WTC11 (cell line): Measurements from ENCODE around the gene KCNB1. TPM values are rescaled to one million over a fixed set of nuclear protein-coding genes. Genes with fewer than 3 reads are reported as not detected.

ENCODE experiments used
- ATAC-seq: fragments of 200-7000 bp; cut with Tn5 transposase; 2 replicates; pipeline ENCODE4 v1.10.0; 2021; ENCODE audit warnings: mild to moderate bottlenecking, moderate library complexity
- CTCF ChIA-PET: fragments of 300-600 bp; sonication (Branson Sonifier 250); formaldehyde crosslinking; loops from one replicate; lab custom pipeline; 2021; ENCODE audit warnings: antibody characterized with exemption; lab: Charles Lee
- POLR2A ChIA-PET: fragments of 350-600 bp; sonication (Branson Sonifier 250); formaldehyde crosslinking; loops from one replicate; lab custom pipeline; 2021; ENCODE audit warnings: antibody characterized with exemption; lab: Charles Lee
- DNase-seq: peaks from one replicate; pipeline ENCODE4 v3.0.0; 2021; ENCODE audit warnings: low spot score
- H3K27ac Mint-ChIP-seq: 2 replicates; pipeline ENCODE4 v1.8.0; 2021; ENCODE audit warnings: mixed read lengths
- H3K27me3 Mint-ChIP-seq: 2 replicates; pipeline ENCODE4 v1.8.0; 2021; ENCODE audit warnings: low read depth, mild to moderate bottlenecking, moderate library complexity, mixed read lengths
- H3K36me3 Mint-ChIP-seq: 2 replicates; pipeline ENCODE4 v1.8.0; 2021; ENCODE audit warnings: mixed read lengths
- H3K4me1 Mint-ChIP-seq: 2 replicates; pipeline ENCODE4 v1.8.0; 2022; ENCODE audit warnings: mixed read lengths
- H3K4me3 Mint-ChIP-seq: 2 replicates; pipeline ENCODE4 v1.8.0; 2021; ENCODE audit warnings: mild to moderate bottlenecking, moderate library complexity, mixed read lengths
- H3K9me3 Mint-ChIP-seq: 2 replicates; pipeline ENCODE4 v1.8.0; 2021; ENCODE audit warnings: mixed read lengths
- FOXJ3 ChIP-seq: sonication (generic); formaldehyde crosslinking; IDR thresholded peaks from 2 replicates; pipeline ENCODE4 v1.9.0; 2021; ENCODE audit warnings: missing genetic modification reagents, mild to moderate bottlenecking, borderline replicate concordance
- GRHL2 ChIP-seq: fragments of 250-450 bp; sonication (Bioruptor Pico); IDR thresholded peaks from 2 replicates; pipeline ENCODE4 v1.8.0; 2022; ENCODE audit warnings: mild to moderate bottlenecking, moderate library complexity; ENCODE audit not compliant: insufficient replicate concordance, severe bottlenecking
- GTF2I ChIP-seq: fragments of 250-450 bp; sonication (Bioruptor Pico); conservative IDR thresholded peaks from 2 replicates; pipeline ENCODE4 v1.4.0; 2021; ENCODE audit warnings: mild to moderate bottlenecking
- JUN ChIP-seq: sonication (generic); formaldehyde crosslinking; IDR thresholded peaks from 2 replicates; pipeline ENCODE4 v1.8.0; 2023; ENCODE audit warnings: mild to moderate bottlenecking, missing genetic modification reagents
- MYBL2 ChIP-seq: sonication (generic); formaldehyde crosslinking; IDR thresholded peaks from 2 replicates; pipeline ENCODE4 v1.8.1; 2023; ENCODE audit warnings: mild to moderate bottlenecking, moderate library complexity, missing genetic modification reagents
- PRRX2 ChIP-seq: fragments of 250-450 bp; sonication (Bioruptor Pico); IDR thresholded peaks from 2 replicates; pipeline ENCODE4 v1.8.0; 2021; ENCODE audit warnings: mild to moderate bottlenecking
- TEAD1 ChIP-seq: sonication (generic); formaldehyde crosslinking; IDR thresholded peaks from 2 replicates; pipeline ENCODE4 v1.8.0; 2022; ENCODE audit warnings: mild to moderate bottlenecking, missing genetic modification reagents
- TEAD4 ChIP-seq: sonication (generic); formaldehyde crosslinking; IDR thresholded peaks from 2 replicates; pipeline ENCODE4 v1.8.0; 2022; ENCODE audit warnings: mild to moderate bottlenecking, missing genetic modification reagents
- ZNF263 ChIP-seq: sonication (generic); formaldehyde crosslinking; IDR thresholded peaks from 2 replicates; pipeline ENCODE4 v1.8.1; 2022; ENCODE audit warnings: low read depth, mild to moderate bottlenecking, moderate library complexity, missing genetic modification reagents
- ZNF671 ChIP-seq: fragments of 250-450 bp; sonication (Bioruptor Pico); IDR thresholded peaks from 2 replicates; pipeline ENCODE4 v1.8.0; 2021; ENCODE audit warnings: mild to moderate bottlenecking
- total RNA-seq: library from RNA; stranded (reverse); gene quantifications from 3 replicates; pipeline ENCODE4 v1.2.3, GENCODE V29; 2021
- TF ChIP-seq, protein P1 (sequence below): sonication (generic); formaldehyde crosslinking; IDR thresholded peaks from 2 replicates; pipeline ENCODE4 v1.8.1; 2023; ENCODE audit warnings: mild to moderate bottlenecking, missing genetic modification reagents, moderate library complexity
- TF ChIP-seq, protein P2 (sequence below): sonication (generic); formaldehyde crosslinking; IDR thresholded peaks from 2 replicates; pipeline ENCODE4 v1.8.0; 2022; ENCODE audit warnings: mild to moderate bottlenecking, missing genetic modification reagents
- TF ChIP-seq, protein P3 (sequence below): sonication (generic); formaldehyde crosslinking; IDR thresholded peaks from 2 replicates; pipeline ENCODE4 v1.8.1; 2023; ENCODE audit warnings: mild to moderate bottlenecking, missing genetic modification reagents, borderline replicate concordance
- TF ChIP-seq, protein P4 (sequence below): fragments of 250-450 bp; sonication (Bioruptor Pico); IDR thresholded peaks from 2 replicates; pipeline ENCODE4 v1.9.0; 2021; ENCODE audit warnings: mild to moderate bottlenecking
- TF ChIP-seq, protein P5 (sequence below): sonication (generic); formaldehyde crosslinking; IDR thresholded peaks from 2 replicates; pipeline ENCODE4 v1.8.1; 2022; ENCODE audit warnings: mild to moderate bottlenecking, moderate library complexity, missing genetic modification reagents

Gene KCNB1
- total RNA-seq, 1 experiment from 2014 or later, result 1.1 TPM

DNA sequence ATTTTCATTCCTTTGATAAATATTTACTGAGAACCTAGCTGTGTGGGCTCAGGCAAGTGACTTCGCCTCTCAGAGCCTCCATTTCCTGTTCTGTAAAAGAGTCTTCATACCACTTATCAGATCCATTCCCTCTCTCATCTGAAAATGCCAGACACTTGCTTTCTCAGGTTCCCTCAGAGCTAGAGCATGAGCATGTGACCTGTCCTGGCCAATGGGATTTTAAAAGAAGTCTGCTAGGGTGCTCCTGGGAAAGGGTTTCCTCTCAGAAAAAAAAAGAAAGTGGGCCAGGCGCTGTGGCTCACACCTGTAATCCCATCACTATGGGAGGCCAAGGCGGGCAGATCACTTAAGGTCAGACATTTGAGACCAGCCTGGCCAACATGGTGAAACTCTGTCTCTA lies 5.3 kb downstream of the KCNB1 start:
- Mint-ChIP-seq H3K4me3 (no peak overlapping the region), H3K36me3 (no peaks in the 10 kb centered on the region), H3K27me3 (peaks cover 14% of the 10 kb centered on the region), H3K4me1 (no peaks in the 10 kb centered on the region; the same call in 1 of the 2 replicates), H3K9me3 (0 out of 2 replicates have a peak, but pooled peaks cover 4% of the 10 kb centered on the region), H3K27ac (no peak overlapping the region)
- DNase-seq (no peak), ATAC-seq (peak; percentile 58)
- POLR2A ChIA-PET, result no interaction called here
- TF ChIP-seq, protein P1, sequence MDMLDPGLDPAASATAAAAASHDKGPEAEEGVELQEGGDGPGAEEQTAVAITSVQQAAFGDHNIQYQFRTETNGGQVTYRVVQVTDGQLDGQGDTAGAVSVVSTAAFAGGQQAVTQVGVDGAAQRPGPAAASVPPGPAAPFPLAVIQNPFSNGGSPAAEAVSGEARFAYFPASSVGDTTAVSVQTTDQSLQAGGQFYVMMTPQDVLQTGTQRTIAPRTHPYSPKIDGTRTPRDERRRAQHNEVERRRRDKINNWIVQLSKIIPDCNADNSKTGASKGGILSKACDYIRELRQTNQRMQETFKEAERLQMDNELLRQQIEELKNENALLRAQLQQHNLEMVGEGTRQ, result peak; percentile 72
- no peak for TF ChIP-seq FOXJ3 (CRISPR knock-in tag)
- TF ChIP-seq, protein P2, sequence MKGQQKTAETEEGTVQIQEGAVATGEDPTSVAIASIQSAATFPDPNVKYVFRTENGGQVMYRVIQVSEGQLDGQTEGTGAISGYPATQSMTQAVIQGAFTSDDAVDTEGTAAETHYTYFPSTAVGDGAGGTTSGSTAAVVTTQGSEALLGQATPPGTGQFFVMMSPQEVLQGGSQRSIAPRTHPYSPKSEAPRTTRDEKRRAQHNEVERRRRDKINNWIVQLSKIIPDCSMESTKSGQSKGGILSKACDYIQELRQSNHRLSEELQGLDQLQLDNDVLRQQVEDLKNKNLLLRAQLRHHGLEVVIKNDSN (CRISPR knock-in tag), result peak; percentile 52
- CTCF ChIA-PET, result interaction anchor here (1.0 to 1.1 kb wide), 2 partner anchors 92 to 157 kb away, joined by 3 read pairs; no protein-coding TSS in a partner anchor

DNA sequence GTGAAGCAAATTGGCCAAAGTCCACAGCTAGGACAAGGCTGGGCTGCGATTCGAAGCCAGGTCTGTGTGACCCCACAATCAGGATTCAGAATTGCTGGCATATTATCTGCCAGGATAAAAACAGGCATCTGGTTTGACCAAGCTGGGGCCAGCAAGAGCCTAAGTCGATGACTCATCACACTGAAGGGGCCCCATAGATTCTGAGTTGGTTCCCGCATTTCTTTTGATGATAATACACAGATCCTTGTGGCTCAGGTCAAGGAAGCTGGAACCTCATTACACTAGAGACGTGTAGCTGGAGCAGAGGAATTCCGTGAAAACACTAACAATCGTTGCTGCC lies 6.5 kb downstream of the KCNB1 start:
- H3K9me3 Mint-ChIP-seq, result 0 out of 2 replicates have a peak, but pooled peaks cover 4% of the 10 kb centered on the region
- ChIA-PET CTCF (interaction anchor here (1.6 to 2.2 kb wide), 2 partner anchors 8 to 142 kb away, joined by 4 to 8 read pairs; no protein-coding TSS in a partner anchor), POLR2A (no interaction called here)
- H3K27ac Mint-ChIP-seq, result no peak overlapping the region
- no peak overlapping the region for H3K4me3 Mint-ChIP-seq
- DNase-seq (no peak), ATAC-seq (no peak)
- H3K4me1 Mint-ChIP-seq, result no peaks in the 10 kb centered on the region; the same call in 1 of the 2 replicates
- H3K27me3 Mint-ChIP-seq, result peaks cover 7% of the 10 kb centered on the region
- TF ChIP-seq TEAD1 (no peak), TEAD4 (CRISPR knock-in tag) (no peak), JUN (CRISPR knock-in tag) (no peak), GRHL2 (CRISPR knock-in tag) (no peak), GTF2I (CRISPR knock-in tag) (no peak), MYBL2 (CRISPR knock-in tag) (no peak), PRRX2 (CRISPR knock-in tag) (no peak), ZNF671 (CRISPR knock-in tag) (no peak), ZNF263 (no peak)
- TF ChIP-seq, protein P3, sequence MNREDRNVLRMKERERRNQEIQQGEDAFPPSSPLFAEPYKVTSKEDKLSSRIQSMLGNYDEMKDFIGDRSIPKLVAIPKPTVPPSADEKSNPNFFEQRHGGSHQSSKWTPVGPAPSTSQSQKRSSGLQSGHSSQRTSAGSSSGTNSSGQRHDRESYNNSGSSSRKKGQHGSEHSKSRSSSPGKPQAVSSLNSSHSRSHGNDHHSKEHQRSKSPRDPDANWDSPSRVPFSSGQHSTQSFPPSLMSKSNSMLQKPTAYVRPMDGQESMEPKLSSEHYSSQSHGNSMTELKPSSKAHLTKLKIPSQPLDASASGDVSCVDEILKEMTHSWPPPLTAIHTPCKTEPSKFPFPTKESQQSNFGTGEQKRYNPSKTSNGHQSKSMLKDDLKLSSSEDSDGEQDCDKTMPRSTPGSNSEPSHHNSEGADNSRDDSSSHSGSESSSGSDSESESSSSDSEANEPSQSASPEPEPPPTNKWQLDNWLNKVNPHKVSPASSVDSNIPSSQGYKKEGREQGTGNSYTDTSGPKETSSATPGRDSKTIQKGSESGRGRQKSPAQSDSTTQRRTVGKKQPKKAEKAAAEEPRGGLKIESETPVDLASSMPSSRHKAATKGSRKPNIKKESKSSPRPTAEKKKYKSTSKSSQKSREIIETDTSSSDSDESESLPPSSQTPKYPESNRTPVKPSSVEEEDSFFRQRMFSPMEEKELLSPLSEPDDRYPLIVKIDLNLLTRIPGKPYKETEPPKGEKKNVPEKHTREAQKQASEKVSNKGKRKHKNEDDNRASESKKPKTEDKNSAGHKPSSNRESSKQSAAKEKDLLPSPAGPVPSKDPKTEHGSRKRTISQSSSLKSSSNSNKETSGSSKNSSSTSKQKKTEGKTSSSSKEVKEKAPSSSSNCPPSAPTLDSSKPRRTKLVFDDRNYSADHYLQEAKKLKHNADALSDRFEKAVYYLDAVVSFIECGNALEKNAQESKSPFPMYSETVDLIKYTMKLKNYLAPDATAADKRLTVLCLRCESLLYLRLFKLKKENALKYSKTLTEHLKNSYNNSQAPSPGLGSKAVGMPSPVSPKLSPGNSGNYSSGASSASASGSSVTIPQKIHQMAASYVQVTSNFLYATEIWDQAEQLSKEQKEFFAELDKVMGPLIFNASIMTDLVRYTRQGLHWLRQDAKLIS, result no peak
- TF ChIP-seq, protein P1, result no peak
- H3K36me3 Mint-ChIP-seq, result no peaks in the 10 kb centered on the region

DNA sequence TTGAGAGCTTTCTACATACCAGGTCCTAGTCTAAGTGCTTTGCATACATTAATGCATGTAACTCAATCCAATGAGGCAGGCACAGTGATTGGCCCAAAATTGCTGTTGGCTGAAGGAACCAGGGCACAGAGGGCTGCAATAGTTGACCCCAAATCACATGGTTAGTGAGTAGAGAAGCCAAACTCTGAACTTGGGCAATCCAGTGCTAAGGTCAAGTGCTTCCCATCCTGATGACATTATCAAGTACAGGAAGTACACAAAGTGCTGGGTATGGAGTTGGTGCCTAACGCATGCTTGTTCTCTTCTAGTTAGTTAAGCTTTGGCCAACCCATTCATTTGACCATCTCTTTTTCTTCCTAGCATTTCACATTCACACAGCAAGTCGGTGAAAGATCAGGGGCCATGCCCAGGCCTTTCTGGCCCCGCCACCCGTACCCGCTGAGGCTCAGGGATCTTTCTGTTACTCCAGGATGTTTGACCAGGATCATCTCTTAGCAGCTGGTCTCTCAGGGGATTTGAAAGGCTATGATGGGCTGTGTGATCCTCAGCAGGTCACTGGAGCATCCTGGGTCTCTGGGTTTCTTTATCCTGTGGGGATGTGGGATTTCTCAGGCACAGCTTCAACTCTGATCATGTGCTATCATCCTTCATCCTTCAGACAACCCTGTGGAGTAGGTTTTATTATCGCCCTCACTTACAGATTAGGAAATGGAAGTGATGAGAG lies 7.0 kb downstream of the KCNB1 start:
- ATAC-seq, result no peak

More for the DNA sequence above, 7.0 kb downstream of the KCNB1 start:
- ChIA-PET POLR2A (interaction anchor here (0.6 kb wide), 1 partner anchor 149 kb away, joined by 3 read pairs; no protein-coding TSS in a partner anchor), CTCF (interaction anchor here (1.6 to 2.2 kb wide), 2 partner anchors 9 to 141 kb away, joined by 4 to 8 read pairs; no protein-coding TSS in a partner anchor)
- no peaks in the 10 kb centered on the region; the same call in 1 of the 2 replicates for H3K4me1 Mint-ChIP-seq
- no peaks in the 10 kb centered on the region for H3K36me3 Mint-ChIP-seq
- TF ChIP-seq, protein P4, sequence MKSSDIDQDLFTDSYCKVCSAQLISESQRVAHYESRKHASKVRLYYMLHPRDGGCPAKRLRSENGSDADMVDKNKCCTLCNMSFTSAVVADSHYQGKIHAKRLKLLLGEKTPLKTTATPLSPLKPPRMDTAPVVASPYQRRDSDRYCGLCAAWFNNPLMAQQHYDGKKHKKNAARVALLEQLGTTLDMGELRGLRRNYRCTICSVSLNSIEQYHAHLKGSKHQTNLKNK (CRISPR knock-in tag), result no peak
- TF ChIP-seq, protein P5, sequence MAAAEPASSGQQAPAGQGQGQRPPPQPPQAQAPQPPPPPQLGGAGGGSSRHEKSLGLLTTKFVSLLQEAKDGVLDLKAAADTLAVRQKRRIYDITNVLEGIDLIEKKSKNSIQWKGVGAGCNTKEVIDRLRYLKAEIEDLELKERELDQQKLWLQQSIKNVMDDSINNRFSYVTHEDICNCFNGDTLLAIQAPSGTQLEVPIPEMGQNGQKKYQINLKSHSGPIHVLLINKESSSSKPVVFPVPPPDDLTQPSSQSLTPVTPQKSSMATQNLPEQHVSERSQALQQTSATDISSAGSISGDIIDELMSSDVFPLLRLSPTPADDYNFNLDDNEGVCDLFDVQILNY (CRISPR knock-in tag), result no peak
- no peak overlapping the region for H3K4me3 Mint-ChIP-seq
- H3K27ac Mint-ChIP-seq, result no peak overlapping the region
- 0 out of 2 replicates have a peak, but pooled peaks cover 4% of the 10 kb centered on the region for H3K9me3 Mint-ChIP-seq
- no peak for DNase-seq
- peaks cover 3% of the 10 kb centered on the region; the same call in 1 of the 2 replicates for H3K27me3 Mint-ChIP-seq
